Adrenal gland (tissue), 5 donors: ENCODE measurements around the gene ABCC6.

Experiments
- POLR2A ChIP-seq, 2 donors: fragments of 450-650 bp; IDR thresholded peaks; one replicate each; pipeline ENCODE4 v1.6.1; 2017; ENCODE audit warnings: antibody characterized with exemption in 2 of 2, mild to moderate bottlenecking in 2 of 2, moderate library complexity in 1 of 2
- TF ChIP-seq, protein P1 (sequence below), 6 experiments: fragments of 450-650 bp in 4 of 6; fragments of 200-600 bp in 2 of 6; sonication (generic) in 1 of 6; IDR thresholded peaks; 1 replicate in 5 of 6; 2 replicates in 1 of 6; pipeline versions ENCODE4 v1.5.1 to v1.8.0; 2016 to 2021; ENCODE audit warnings: antibody characterized with exemption in 6 of 6, mild to moderate bottlenecking in 2 of 6, moderate library complexity in 1 of 6
- donor health status: DM: no; HTN: no; CAD: no.

DNA sequence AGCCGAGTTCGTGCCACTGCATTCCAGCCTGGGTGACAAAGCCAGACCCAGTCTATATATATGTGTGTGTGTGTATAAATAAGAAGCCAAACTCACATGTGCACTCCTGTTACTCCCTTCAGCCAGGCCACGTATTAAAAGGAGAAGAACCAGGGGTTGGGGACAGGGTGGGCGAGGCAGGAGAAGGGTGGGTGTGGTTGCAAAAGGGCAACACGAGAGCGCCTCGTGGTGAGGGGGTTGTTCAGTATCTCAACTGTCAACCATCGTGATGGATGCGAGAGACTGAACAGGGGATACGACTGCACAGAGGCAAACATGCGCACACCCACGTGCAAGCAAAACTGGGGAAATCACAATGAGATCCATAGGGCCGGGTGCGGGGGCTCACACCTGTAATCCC is 54.9 kb downstream of the ABCC6 start:
- TF ChIP-seq, protein P1, sequence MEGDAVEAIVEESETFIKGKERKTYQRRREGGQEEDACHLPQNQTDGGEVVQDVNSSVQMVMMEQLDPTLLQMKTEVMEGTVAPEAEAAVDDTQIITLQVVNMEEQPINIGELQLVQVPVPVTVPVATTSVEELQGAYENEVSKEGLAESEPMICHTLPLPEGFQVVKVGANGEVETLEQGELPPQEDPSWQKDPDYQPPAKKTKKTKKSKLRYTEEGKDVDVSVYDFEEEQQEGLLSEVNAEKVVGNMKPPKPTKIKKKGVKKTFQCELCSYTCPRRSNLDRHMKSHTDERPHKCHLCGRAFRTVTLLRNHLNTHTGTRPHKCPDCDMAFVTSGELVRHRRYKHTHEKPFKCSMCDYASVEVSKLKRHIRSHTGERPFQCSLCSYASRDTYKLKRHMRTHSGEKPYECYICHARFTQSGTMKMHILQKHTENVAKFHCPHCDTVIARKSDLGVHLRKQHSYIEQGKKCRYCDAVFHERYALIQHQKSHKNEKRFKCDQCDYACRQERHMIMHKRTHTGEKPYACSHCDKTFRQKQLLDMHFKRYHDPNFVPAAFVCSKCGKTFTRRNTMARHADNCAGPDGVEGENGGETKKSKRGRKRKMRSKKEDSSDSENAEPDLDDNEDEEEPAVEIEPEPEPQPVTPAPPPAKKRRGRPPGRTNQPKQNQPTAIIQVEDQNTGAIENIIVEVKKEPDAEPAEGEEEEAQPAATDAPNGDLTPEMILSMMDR (IDR thresholded peaks at IDR 0.05), result no peak
- no peak for TF ChIP-seq POLR2A (IDR thresholded peaks at IDR 0.05)
